HG03457 (cell line): Measurements from ENCODE around the gene SMG9.
"Not testable (repeated sequence)": the region's sequence is repeated elsewhere in the genome, so short reads cannot be mapped to it uniquely, and the experiment has no call there.

Source experiments
- ATAC-seq: cut with Tn5 transposase; IDR thresholded peaks from one replicate; pipeline ENCODE4 v1.9.1; 2021; ENCODE audit warnings: moderate number of reproducible peaks; ENCODE audit not compliant: unreplicated experiment

Gene SMG9

GRCh38 chr19:43695985-43696704 is 58.6 kb downstream of the SMG9 start:
- no peak for ATAC-seq

DNA sequence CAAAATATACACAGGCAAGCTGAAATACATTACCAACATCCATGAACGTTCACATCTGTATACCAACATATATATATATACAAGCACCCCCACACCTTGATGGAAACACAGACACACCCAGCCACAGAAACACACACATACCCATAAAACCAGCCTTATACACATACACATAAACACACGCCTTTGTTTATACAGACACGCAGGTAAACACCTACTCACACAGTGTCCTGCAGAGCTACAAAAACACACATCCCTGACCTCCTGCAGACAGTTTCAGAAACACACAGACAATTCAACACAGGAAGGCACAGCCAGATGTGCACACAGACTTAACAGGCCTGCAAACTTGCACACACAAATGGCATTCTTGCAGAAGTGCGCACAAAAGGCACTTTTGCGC is 60.2 kb downstream of the SMG9 start:
- ATAC-seq, result no peak

- no peak for ATAC-seq
Observed at GRCh38 chr19:43692877-43693276, 61.9 kb downstream of the SMG9 start.

- ATAC-seq, result no peak
Observed at GRCh38 chr19:43692385-43692784, 62.4 kb downstream of the SMG9 start.

DNA sequence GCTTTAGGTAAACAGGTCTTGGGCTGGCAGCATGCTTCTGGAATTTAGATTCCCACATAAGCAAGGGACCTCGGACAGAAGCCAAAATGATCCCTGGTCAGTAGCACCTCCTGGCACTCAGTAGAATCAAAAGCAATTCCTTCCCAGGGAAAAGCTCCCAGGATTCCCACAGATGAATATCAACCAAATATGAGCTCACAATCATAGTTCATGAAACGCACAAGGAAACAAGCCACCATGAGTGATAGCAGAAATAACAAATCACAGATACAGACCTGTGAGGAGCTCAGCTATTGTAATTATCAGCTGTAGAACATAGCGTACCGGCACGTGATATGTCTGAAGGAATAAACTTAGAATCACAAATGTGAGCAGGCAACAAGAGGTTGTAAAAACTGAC is 63.0 kb downstream of the SMG9 start:
- ATAC-seq, result no peak

DNA sequence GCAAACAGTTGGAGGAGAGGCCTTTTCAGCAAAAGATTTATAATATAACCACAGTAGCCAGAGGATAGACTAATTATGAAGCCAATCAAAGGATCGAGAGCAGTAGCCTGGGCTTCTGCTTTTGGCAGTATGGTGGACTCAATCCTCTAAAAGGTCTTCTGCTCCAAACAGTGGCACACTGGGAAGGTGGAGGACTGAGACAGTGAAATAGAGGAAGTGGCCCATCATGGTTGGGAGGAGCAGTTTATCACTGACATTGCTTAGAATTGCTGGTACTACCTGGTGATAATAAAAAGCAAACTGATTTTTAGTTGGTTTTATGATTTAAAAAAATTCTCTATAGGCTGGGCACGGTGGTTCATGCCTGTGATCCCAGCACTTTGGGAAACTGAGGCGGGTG is 63.9 kb downstream of the SMG9 start:
- no peak for ATAC-seq

GRCh38 chr19:43690444-43690843 is 64.3 kb downstream of the SMG9 start:
- ATAC-seq, result no peak

- ATAC-seq, result no peak
Observed at GRCh38 chr19:43688059-43688701, 66.6 kb downstream of the SMG9 start.

DNA sequence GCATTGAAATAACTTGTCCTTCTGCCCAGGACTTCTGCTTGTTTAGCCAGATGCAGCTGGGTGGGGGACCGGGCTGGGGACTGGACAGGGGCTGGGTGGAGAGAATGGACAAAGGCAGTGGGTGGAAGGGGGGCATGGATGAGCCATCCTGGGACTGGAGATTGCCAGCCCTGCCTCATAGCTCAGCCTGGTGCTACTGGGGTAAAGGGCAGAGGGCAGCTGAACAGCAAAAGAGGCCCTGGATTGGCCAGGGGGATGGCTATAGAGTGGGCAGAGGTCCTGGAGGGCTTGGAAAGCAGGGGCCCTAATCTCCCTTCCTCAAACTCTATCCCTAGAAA is 67.1 kb downstream of the SMG9 start:
- no peak for ATAC-seq

- ATAC-seq, result no peak
Observed at GRCh38 chr19:43684326-43684725, 70.4 kb downstream of the SMG9 start.

DNA sequence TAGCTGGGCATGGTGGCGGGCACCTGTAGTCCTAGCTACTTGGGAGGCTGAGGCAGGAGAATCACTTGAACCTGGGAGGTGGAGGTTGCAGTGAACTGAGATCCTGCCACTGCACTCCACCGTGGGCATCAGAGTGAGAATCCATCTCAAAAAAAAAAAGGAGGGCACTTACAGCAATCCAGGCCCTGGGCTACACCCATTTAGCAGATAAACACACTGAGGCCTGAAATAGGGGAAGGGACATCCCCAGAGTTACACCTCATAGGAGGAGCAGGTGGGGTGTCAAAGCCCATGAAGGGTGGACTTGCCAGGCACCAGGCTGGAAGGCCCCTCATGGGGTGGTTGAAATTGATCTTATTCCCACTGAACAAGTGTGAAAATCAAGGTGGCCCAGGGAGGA is 70.9 kb downstream of the SMG9 start:
- ATAC-seq, result no peak

GRCh38 chr19:43682824-43683661 is 71.7 kb downstream of the SMG9 start:
- ATAC-seq, result no peak

DNA sequence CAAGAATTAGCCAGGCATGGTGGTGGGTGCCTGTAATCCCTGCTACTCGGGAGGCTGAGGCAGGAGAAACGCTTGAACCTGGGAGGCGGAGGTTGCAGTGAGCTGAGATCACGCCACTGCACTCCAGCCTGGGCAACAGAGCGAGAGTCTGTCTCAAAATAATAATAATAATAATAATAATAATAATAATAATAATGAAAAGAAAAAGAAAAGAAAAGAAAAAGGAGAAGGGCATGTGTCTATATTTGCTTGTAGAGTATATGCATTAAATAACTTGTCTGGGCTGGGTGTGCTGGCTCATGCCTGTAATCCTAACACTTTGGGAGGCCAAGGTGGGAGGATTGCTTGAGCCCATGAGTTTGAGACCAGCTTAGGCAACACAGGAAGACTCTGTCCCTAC is 72.5 kb downstream of the SMG9 start:
- not testable (repeated sequence) for ATAC-seq

- no peak for ATAC-seq
Observed at GRCh38 chr19:43681821-43682220, 72.9 kb downstream of the SMG9 start.

GRCh38 chr19:43678512-43679261 is 76.1 kb downstream of the SMG9 start:
- no peak for ATAC-seq
